T-helper 22 cell (primary cell): ENCODE measurements around the gene SNRPB.
"Not testable (repeated sequence)": the region's sequence is repeated elsewhere in the genome, so short reads cannot be mapped to it uniquely, and the experiment has no call there.

Experiments
- DNase-seq: peaks from one replicate; pipeline ENCODE4 v3.0.0-alpha.2; 2020; ENCODE audit warnings: low read depth

SNRPB gene

GRCh38 chr20:2470423-2471193 is at the start of gene SNRPB:
Gene SNRPB (minus strand): TSS chr20:2470789. CDS start chr20:2470690, 99 bp downstream.
- DNase-seq: peak; percentile 93

- DNase-seq: no peak
These were observed 48.7 kb upstream of the SNRPB start for GRCh38 chr20:2519115-2519809.

- DNase-seq: no peak
These were observed 48.0 kb upstream of the SNRPB start for GRCh38 chr20:2518558-2518957.

DNA sequence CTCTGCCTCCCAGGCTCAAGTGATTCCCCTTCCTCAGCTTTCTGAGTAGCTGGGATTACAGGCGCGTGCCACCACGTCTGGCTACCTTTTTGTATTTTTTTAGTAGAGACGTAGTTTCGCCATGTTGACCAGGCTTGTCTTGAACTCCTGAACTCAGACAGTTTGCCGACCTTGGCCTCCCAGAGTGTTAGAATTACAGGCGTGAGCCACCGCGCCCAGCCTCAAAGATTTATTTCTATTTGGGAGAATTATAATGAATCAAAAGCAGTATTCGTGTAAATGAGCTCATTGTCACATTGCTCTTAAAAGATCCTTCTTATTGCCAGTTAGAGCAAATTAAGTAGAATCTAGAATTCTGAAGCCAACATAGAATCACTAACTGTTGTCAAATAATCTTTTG is 47.5 kb upstream of the SNRPB start:
- DNase-seq: no peak

DNA sequence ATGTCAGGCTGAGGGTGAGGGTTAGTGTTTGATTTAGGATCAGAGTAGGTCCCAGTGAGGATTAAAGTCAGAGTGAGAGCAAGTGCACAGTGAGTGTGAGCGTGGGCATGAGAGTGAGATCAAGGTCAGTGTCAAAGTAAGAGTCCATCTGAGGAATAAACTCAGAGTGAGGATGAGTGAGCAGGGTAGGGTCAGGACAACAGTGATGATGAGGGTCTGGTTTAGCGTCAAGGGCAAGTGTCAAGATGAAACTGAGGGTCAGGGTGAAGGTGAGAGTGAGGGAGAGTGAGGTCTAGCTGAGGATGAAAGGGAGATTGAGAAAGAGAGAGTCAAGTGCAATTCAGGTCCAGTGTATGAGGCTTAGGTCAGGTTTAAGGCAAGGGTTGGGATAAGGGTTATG is 45.8 kb upstream of the SNRPB start:
- no peak for DNase-seq

- no peak for DNase-seq
These were observed 44.6 kb upstream of the SNRPB start for GRCh38 chr20:2515203-2515602.

GRCh38 chr20:2509794-2510193 is 39.2 kb upstream of the SNRPB start:
- no peak for DNase-seq

DNA sequence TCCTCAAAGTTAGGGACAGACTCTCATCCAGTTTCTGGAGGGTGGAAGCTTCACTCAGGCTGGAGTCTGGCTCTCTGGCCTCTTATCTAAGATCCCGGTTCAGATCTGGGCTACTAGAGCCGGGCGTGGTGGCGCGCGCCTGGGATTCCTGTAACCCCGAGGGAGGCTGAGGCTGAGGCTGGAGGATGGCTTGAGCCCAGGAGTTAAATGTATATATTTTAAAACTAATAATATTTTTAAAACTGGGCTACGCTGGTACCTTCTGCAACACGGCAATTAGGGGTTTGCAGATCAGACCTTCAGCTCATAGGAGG is 38.8 kb upstream of the SNRPB start:
- no peak for DNase-seq

GRCh38 chr20:2508631-2509467 is 38.3 kb upstream of the SNRPB start, which contains the start of gene ZNF343:
Gene ZNF343 (minus strand): TSS chr20:2508915. CDS start chr20:2493895, 15,020 bp downstream.
- peak; percentile 60 for DNase-seq

DNA sequence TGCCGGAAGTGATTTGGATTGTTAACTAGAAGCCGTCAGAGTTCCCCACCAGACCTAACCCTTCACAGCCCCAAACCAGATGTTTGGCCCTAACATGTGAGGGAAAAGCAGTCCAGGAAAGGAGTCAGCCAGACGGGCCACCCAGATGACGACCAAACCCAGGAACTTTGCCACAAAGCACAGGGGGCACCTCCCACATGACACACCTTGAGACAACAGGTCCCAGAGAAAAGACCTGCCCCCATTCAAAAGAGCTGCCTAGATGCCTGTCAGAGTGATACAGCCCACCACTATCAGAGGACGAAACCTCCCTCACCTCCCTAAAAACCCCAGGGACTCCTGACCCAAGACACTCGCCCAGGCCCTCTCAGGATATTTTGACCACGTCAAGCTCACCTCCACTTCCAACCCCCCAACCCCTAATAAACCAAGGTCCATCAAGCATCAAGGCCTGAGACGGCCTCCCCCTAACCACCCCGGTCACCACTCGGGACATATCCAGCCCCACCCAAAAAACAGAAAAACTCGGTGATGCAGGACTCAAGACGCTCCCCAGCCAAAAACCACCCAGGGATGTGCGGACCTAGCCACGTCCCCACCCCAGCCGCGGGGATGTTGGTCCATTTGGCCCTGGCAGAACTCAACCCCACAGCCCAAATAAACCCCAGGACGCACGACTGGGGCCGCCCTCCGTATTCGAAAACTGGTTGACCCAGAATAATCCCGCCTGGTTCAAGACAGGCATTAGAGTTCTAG is 37.5 kb upstream of the SNRPB start:
- DNase-seq: no peak

- DNase-seq: no peak
These were observed 36.9 kb upstream of the SNRPB start for GRCh38 chr20:2507464-2507863.

GRCh38 chr20:2506426-2506825 is 35.8 kb upstream of the SNRPB start:
- DNase-seq: not testable (repeated sequence)

DNA sequence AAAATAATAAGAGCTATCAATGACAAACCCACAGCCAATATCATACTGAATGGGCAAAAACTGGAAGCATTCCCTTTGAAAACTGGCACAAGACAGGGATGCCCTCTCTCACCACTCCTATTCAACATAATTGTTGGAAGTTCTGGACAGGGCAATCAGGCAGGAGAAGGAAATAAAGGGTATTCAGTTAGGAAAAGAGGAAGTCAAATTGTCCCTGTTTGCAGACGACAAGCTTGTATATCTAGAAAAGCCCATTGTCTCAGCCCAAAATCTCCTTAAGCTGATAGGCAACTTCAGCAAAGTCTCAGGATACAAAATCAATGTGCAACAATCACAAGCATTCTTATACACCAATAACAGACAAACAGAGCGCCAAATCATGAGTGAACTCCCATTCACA is 34.2 kb upstream of the SNRPB start:
- DNase-seq: not testable (repeated sequence)

DNA sequence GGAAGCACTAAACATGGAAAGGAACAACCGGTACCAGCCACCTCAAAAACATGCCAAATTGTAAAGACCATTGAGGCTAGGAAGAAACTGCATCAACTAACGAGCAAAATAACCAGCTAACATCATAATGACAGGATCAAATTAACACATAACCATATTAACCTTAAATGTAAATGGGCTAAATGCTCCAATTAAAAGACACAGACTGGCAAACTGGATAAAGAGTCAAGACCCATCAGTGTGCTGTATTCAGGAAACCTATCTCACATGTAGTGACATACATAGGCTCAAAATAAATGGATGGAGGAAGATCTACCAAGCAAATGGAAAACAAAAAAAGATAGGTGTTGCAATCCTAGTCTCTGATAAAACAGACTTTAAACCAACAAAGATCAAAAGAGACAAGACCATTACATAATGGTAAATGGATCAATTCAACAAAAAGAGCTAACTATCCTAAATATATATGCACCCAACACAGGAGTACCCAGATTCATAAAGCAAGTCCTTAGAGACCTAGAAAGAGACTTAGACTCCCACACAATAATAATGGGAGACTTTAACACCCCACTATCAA is 32.3 kb upstream of the SNRPB start:
- not testable (repeated sequence) for DNase-seq

DNA sequence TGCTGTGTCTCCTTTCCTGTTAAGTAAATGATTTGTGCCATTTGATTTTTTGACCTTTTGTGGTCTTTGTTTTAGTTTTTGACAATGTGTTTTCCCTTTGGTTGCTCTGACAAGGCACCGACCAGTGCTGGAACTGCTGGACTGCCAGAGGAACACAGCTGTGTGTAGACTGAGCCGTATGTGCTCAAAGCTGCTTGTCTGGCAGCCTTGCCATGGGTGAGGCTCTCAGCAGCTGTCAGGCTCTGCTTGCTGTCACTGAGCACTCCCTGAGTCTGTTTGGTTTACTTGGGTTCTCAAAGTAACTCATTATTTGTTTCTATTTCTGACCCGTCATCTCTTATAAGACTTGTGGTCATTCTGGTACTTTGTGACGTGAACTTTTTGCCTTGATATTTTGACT is 15.1 kb upstream of the SNRPB start:
- DNase-seq: no peak

- no peak for DNase-seq
These were observed 14.5 kb upstream of the SNRPB start for GRCh38 chr20:2485080-2485479.

DNA sequence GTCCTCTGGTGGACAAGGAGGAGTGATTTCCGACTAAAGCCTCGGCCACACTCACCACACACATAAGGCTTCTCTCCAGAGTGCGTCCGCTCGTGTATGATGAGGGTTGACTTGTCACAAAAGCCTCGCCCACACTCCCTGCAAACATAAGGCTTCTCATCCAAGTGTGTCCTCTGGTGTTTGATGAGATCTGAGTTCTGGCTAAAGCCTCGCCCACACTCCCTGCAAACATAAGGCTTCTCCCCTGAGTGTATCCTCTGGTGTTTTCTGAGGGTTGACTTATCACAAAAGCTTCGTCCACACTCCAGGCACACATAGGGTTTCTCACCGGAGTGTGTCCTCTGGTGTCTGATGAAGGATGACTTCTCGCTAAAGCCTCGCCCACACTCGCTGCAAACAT is 12.9 kb upstream of the SNRPB start:
- DNase-seq: no peak

GRCh38 chr20:2480381-2480780 is 9.8 kb upstream of the SNRPB start:
- DNase-seq: no peak

DNA sequence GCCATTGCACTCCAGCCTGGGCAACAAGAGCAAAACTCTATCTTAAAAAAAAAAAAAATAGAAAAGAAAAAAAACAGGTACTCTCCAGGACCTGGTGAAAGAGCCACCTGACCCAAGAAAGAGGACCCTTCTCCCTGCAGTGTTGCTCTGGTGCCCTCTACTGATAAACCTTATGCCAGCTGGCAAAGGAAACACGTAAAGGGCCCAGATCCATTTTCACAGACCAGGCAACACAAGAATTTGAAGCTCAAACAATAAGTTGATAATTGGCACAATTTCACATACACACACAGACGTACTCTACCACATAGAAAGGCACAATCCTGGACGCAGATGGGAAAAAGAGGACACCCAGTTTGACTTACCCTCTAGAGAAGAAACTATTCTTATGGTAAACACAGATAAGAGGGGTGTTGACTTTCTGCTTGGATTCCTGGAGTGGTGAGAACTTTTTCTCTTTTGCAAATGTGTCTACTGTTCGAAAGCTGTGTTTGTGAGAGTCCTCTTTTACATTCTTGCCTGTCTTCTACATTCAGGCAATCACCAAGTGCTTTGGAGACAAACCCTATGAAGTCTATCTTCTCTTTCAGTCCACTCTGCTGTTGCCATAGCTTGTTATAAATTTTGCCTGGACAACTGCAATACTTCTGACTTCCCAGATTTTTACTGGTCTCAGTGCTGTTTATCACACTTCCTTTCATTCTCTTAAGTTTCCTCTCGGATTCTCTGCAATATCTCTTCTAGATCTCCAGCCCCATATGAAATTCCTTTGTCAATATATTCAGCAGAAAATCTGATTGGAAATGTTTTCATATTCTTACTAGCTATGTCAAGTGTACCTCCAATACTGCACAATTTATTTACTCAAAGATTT is 6.4 kb upstream of the SNRPB start:
- no peak for DNase-seq

DNA sequence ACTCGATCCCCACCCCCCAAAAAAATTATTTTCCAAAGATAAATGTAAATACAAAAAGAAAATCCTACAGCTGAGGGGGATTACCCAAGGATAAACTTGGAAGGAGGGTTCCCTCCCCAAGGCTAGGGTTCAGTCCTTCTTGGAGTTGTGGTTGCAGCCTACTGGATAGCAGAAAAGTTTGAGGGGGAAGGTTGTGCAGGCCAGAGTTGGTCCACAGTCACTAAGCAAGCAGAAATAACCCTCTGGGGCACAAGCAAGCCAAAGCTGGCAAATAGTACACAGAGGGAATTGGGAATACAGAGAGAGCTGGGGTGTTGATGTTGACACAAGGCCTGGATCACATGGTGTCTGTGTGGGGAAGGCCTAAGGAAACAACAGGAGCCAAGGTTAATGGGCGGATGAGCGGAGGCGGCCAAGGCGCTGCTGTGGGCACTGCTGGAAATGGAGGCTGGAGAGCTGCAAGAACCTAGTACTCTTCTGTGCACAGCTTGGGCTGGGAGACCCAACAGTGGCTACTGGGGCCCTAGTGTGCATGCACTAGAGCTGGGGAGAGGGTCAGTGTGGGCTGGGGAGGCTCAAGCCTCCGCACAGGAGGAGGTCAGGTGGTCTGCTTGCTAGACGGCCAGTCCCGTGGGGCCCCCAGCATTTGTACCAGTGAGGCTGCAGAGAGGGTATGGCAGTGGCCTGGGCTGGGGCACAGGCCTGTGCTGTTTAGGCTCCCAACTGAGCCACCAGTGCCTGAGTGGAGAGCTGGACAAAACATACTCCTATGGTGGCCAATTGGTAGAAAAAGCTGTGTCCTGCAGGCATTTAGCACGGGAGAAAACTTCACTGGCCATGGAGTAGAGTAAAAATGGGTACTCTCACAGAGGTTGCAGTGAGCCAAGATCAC is 5.5 kb upstream of the SNRPB start:
- DNase-seq: no peak
